Measurements from ENCODE around the gene GRHL1.

Gene GRHL1

GRCh38 chr2:9991829-9992273 is 40.4 kb downstream of the GRHL1 start:
- WGBS (ENCODE audit: extremely low coverage, insufficient coverage, insufficient read length), result no CpG with 5 or more reads among the region's 6 CpGs
- Histone ChIP-seq H3K4me3 (ENCODE audit: low read depth, low read length) (no peak overlapping the region), H3K79me2 (ENCODE audit: control insufficient read depth, insufficient read depth, low read length, poor library complexity) (peaks cover 2% of the 10 kb centered on the region), H3K36me3 (ENCODE audit: control insufficient read depth in 1 of 2, insufficient read depth in 2 of 2, low read length in 2 of 2) (peaks cover 31 to 50% of the 10 kb centered on the region in 2 experiments), H4K8ac (ENCODE audit: low read depth, low read length) (no peak overlapping the region), H3K79me1 (ENCODE audit: low read length) (no peaks in the 10 kb centered on the region), H3K4ac (ENCODE audit: low read depth, low read length) (no peak overlapping the region), H2AK5ac (ENCODE audit: low read length) (no peak overlapping the region), H3K27ac (ENCODE audit: low read depth, low read length) (no peak overlapping the region), H3K9me3 (ENCODE audit: insufficient read depth, low read depth, low read length) (no peaks in the 10 kb centered on the region), H2BK120ac (ENCODE audit: insufficient read depth, low read length, poor library complexity) (no peak overlapping the region), H4K91ac (ENCODE audit: low read depth, low read length) (no peak overlapping the region), H3K14ac (ENCODE audit: low read length) (no peak overlapping the region), H3K23ac (ENCODE audit: low read length) (no peak overlapping the region), H3K9ac (ENCODE audit: low read length) (no peak overlapping the region), H3K27me3 (ENCODE audit: insufficient read depth, low read length) (no peaks in the 10 kb centered on the region), H3K4me2 (ENCODE audit: low read length) (no peak overlapping the region), H3K18ac (ENCODE audit: low read length) (no peak overlapping the region), H2BK5ac (ENCODE audit: low read depth, low read length, poor library complexity) (no peak overlapping the region), H2BK12ac (ENCODE audit: low read length) (no peak overlapping the region), H4K12ac (ENCODE audit: low read depth, low read length) (no peak overlapping the region), H3K4me1 (ENCODE audit: control insufficient read depth in 1 of 2, insufficient read depth in 2 of 2, low read length in 2 of 2) (no peaks in the 10 kb centered on the region), H2AFZ (ENCODE audit: insufficient read depth, low read length, poor library complexity) (no peak overlapping the region)
- DNase-seq, result no peak

GRCh38 chr2:9992427-9993187 is 41.1 kb downstream of the GRHL1 start:
- no peak for DNase-seq
- Histone ChIP-seq H3K14ac (ENCODE audit: low read length) (no peak overlapping the region), H3K4me1 (ENCODE audit: control insufficient read depth in 1 of 2, insufficient read depth in 2 of 2, low read length in 2 of 2) (no peaks in the 10 kb centered on the region), H4K12ac (ENCODE audit: low read depth, low read length) (no peak overlapping the region), H2BK12ac (ENCODE audit: low read length) (no peak overlapping the region), H2BK120ac (ENCODE audit: insufficient read depth, low read length, poor library complexity) (no peak overlapping the region), H2AK5ac (ENCODE audit: low read length) (no peak overlapping the region), H2BK5ac (ENCODE audit: low read depth, low read length, poor library complexity) (no peak overlapping the region), H3K4me2 (ENCODE audit: low read length) (no peak overlapping the region), H3K23ac (ENCODE audit: low read length) (no peak overlapping the region), H3K4me3 (ENCODE audit: low read depth, low read length) (no peak overlapping the region), H4K8ac (ENCODE audit: low read depth, low read length) (no peak overlapping the region), H3K4ac (ENCODE audit: low read depth, low read length) (no peak overlapping the region), H4K91ac (ENCODE audit: low read depth, low read length) (no peak overlapping the region), H3K9ac (ENCODE audit: low read length) (no peak overlapping the region), H3K18ac (ENCODE audit: low read length) (no peak overlapping the region), H3K27ac (ENCODE audit: low read depth, low read length) (no peak overlapping the region), H3K9me3 (ENCODE audit: insufficient read depth, low read depth, low read length) (no peaks in the 10 kb centered on the region), H3K36me3 (ENCODE audit: control insufficient read depth in 1 of 2, insufficient read depth in 2 of 2, low read length in 2 of 2) (peaks cover 32 to 48% of the 10 kb centered on the region in 2 experiments), H3K79me2 (ENCODE audit: control insufficient read depth, insufficient read depth, low read length, poor library complexity) (peaks cover 2% of the 10 kb centered on the region), H2AFZ (ENCODE audit: insufficient read depth, low read length, poor library complexity) (no peak overlapping the region), H3K27me3 (ENCODE audit: insufficient read depth, low read length) (no peaks in the 10 kb centered on the region), H3K79me1 (ENCODE audit: low read length) (no peaks in the 10 kb centered on the region)
- WGBS (ENCODE audit: extremely low coverage, insufficient coverage, insufficient read length), result no CpG with 5 or more reads among the region's 9 CpGs

GRCh38 chr2:9993488-9994165 is 42.1 kb downstream of the GRHL1 start:
- no peak overlapping the region for H3K9ac ChIP-seq (ENCODE audit: low read length)
- no peak overlapping the region for H4K91ac ChIP-seq (ENCODE audit: low read depth, low read length)
- peaks cover 32 to 46% of the 10 kb centered on the region in 2 experiments for H3K36me3 ChIP-seq (ENCODE audit: control insufficient read depth in 1 of 2, insufficient read depth in 2 of 2, low read length in 2 of 2)
- H3K4me3 ChIP-seq (ENCODE audit: low read depth, low read length), result no peak overlapping the region
- DNase-seq, result no peak
- no peak overlapping the region for H2AK5ac ChIP-seq (ENCODE audit: low read length)
- no peak overlapping the region for H3K18ac ChIP-seq (ENCODE audit: low read length)
- no peaks in the 10 kb centered on the region for H3K9me3 ChIP-seq (ENCODE audit: insufficient read depth, low read depth, low read length)
- no peak overlapping the region for H4K8ac ChIP-seq (ENCODE audit: low read depth, low read length)
- H2BK5ac ChIP-seq (ENCODE audit: low read depth, low read length, poor library complexity), result no peak overlapping the region
- no peak overlapping the region for H2BK12ac ChIP-seq (ENCODE audit: low read length)
- H2AFZ ChIP-seq (ENCODE audit: insufficient read depth, low read length, poor library complexity), result no peak overlapping the region
- no peaks in the 10 kb centered on the region for H3K4me1 ChIP-seq (ENCODE audit: control insufficient read depth in 1 of 2, insufficient read depth in 2 of 2, low read length in 2 of 2)
- no peaks in the 10 kb centered on the region for H3K79me1 ChIP-seq (ENCODE audit: low read length)
- H3K4ac ChIP-seq (ENCODE audit: low read depth, low read length), result no peak overlapping the region
- no peak overlapping the region for H4K12ac ChIP-seq (ENCODE audit: low read depth, low read length)
- H3K27ac ChIP-seq (ENCODE audit: low read depth, low read length), result no peak overlapping the region
- no CpG with 5 or more reads among the region's 6 CpGs for WGBS (ENCODE audit: extremely low coverage, insufficient coverage, insufficient read length)
- no peaks in the 10 kb centered on the region for H3K27me3 ChIP-seq (ENCODE audit: insufficient read depth, low read length)
- no peak overlapping the region for H3K23ac ChIP-seq (ENCODE audit: low read length)
- H3K4me2 ChIP-seq (ENCODE audit: low read length), result no peak overlapping the region
- H3K79me2 ChIP-seq (ENCODE audit: control insufficient read depth, insufficient read depth, low read length, poor library complexity), result no peaks in the 10 kb centered on the region
- H3K14ac ChIP-seq (ENCODE audit: low read length), result no peak overlapping the region
- no peak overlapping the region for H2BK120ac ChIP-seq (ENCODE audit: insufficient read depth, low read length, poor library complexity)

DNA sequence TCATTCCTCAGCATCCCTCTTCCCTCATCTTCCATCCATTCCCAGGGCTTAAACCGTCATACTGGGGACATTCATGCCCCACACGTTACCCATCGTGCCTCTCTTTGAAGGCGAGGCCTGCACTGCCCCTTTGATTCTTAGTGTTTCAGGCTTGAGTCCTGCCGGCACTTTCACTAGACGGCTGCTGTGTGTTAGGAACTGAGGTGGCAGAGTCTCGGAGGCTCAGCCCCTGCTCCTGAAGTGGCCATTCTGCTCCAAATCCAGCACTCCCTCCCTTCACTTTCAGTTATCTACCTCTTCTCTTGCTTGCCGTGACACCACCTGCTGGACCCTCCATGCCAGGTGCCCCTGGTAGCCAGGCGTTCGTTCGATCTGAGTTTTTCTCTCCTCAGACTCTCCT is 43.0 kb downstream of the GRHL1 start:
- no peak overlapping the region for H3K4ac ChIP-seq (ENCODE audit: low read depth, low read length)
- no peak overlapping the region for H3K9ac ChIP-seq (ENCODE audit: low read length)
- no peak overlapping the region for H4K12ac ChIP-seq (ENCODE audit: low read depth, low read length)
- no peak for DNase-seq
- no peak overlapping the region for H3K18ac ChIP-seq (ENCODE audit: low read length)
- no peaks in the 10 kb centered on the region for H3K4me1 ChIP-seq (ENCODE audit: control insufficient read depth in 1 of 2, insufficient read depth in 2 of 2, low read length in 2 of 2)
- no peak overlapping the region for H2AK5ac ChIP-seq (ENCODE audit: low read length)
- no peak overlapping the region for H4K8ac ChIP-seq (ENCODE audit: low read depth, low read length)
- no peak overlapping the region for H2BK12ac ChIP-seq (ENCODE audit: low read length)
- H3K79me2 ChIP-seq (ENCODE audit: control insufficient read depth, insufficient read depth, low read length, poor library complexity), result no peaks in the 10 kb centered on the region
- no peak overlapping the region for H3K23ac ChIP-seq (ENCODE audit: low read length)
- H2BK5ac ChIP-seq (ENCODE audit: low read depth, low read length, poor library complexity), result no peak overlapping the region
- WGBS (ENCODE audit: extremely low coverage, insufficient coverage, insufficient read length), result no CpG with 5 or more reads among the region's 11 CpGs
- no peak overlapping the region for H3K4me3 ChIP-seq (ENCODE audit: low read depth, low read length)
- H3K79me1 ChIP-seq (ENCODE audit: low read length), result no peaks in the 10 kb centered on the region
- H3K14ac ChIP-seq (ENCODE audit: low read length), result no peak overlapping the region
- no peaks in the 10 kb centered on the region for H3K9me3 ChIP-seq (ENCODE audit: insufficient read depth, low read depth, low read length)
- H3K36me3 ChIP-seq (ENCODE audit: control insufficient read depth in 1 of 2, insufficient read depth in 2 of 2, low read length in 2 of 2), result peaks cover 38 to 53% of the 10 kb centered on the region in 2 experiments
- no peak overlapping the region for H3K4me2 ChIP-seq (ENCODE audit: low read length)
- no peak overlapping the region for H4K91ac ChIP-seq (ENCODE audit: low read depth, low read length)
- H2AFZ ChIP-seq (ENCODE audit: insufficient read depth, low read length, poor library complexity), result no peak overlapping the region
- H3K27ac ChIP-seq (ENCODE audit: low read depth, low read length), result no peak overlapping the region
- no peak overlapping the region for H2BK120ac ChIP-seq (ENCODE audit: insufficient read depth, low read length, poor library complexity)
- no peaks in the 10 kb centered on the region for H3K27me3 ChIP-seq (ENCODE audit: insufficient read depth, low read length)

Data from trophoblast cell (in vitro differentiated cells and primary cell).